IMR-90 (cell line): Measurements from ENCODE around the gene PTPN4. TPM values are rescaled to one million over a fixed set of nuclear protein-coding genes. Genes with fewer than 3 reads are reported as not detected.

Source experiments
- ATAC-seq: fragments of 200-7000 bp; cut with Tn5 transposase; 2 replicates; pipeline ENCODE4 v1.9.1; 2020; ENCODE audit warnings: low read depth, mild to moderate bottlenecking, moderate library complexity
- BruUV-seq: library from RNA; stranded (reverse); fragments of 400-500 nt; replicated peaks from 2 replicates; lab custom pipeline; 2021; lab: Mats Ljungman, UMichigan
- CTCF ChIA-PET: fragments of 300-600 bp; formaldehyde crosslinking; extraction: SDS; loops from one replicate; lab custom pipeline; 2021; ENCODE audit warnings: antibody characterized with exemption; lab: Yijun Ruan, JAX
- POLR2A ChIA-PET: fragments of 300-600 bp; sonication (Branson Sonifier 250); formaldehyde crosslinking; loops from one replicate; lab custom pipeline; 2022; ENCODE audit warnings: antibody characterized with exemption; ENCODE audit not compliant: unreplicated experiment; lab: Charles Lee
- DNase-seq: peaks from one replicate; pipeline ENCODE4 v3.0.0; 2013
- H2AFZ ChIP-seq: replicated peaks from 2 replicates; pipeline ENCODE3; 2013; ENCODE audit warnings: low read length, mild to moderate bottlenecking; ENCODE audit not compliant: poor library complexity
- H2AK5ac ChIP-seq: 2 replicates; pipeline ENCODE4 v1.6.1; 2013; ENCODE audit warnings: low read depth, low read length, inconsistent platforms
- H2AK9ac ChIP-seq: replicated peaks from 2 replicates; pipeline ENCODE3; 2013; ENCODE audit warnings: mild to moderate bottlenecking, low read depth, low read length, moderate library complexity; ENCODE audit not compliant: poor library complexity
- H2BK120ac ChIP-seq: 2 replicates; pipeline ENCODE4 v1.6.1; 2013; ENCODE audit warnings: low read depth, low read length, inconsistent platforms
- H2BK15ac ChIP-seq: 3 replicates; pipeline ENCODE4 v1.6.1; 2013; ENCODE audit warnings: low read depth, low read length, inconsistent platforms
- H2BK20ac ChIP-seq: 2 replicates; pipeline ENCODE4 v1.6.1; 2013; ENCODE audit warnings: low read depth, mild to moderate bottlenecking, inconsistent platforms, low read length, moderate library complexity
- H2BK5ac ChIP-seq: 2 replicates; pipeline ENCODE4 v1.6.1; 2013; ENCODE audit warnings: mild to moderate bottlenecking, low read depth, low read length, inconsistent platforms; ENCODE audit not compliant: poor library complexity, severe bottlenecking
- H3K14ac ChIP-seq: replicated peaks from 2 replicates; pipeline ENCODE4 v1.6.1; 2013; ENCODE audit warnings: low read depth, low read length, inconsistent platforms
- H3K18ac ChIP-seq: 2 replicates; pipeline ENCODE4 v1.6.1; 2013; ENCODE audit warnings: low read depth, low read length, control low read depth
- H3K23ac ChIP-seq: 2 replicates; pipeline ENCODE4 v1.6.1; 2013; ENCODE audit warnings: low read depth, low read length, inconsistent platforms
- H3K27ac ChIP-seq: 2 replicates; pipeline ENCODE4 v1.5.1; 2013; ENCODE audit warnings: mild to moderate bottlenecking, control low read depth, low read length; ENCODE audit not compliant: insufficient read depth
- H3K27me3 ChIP-seq: 2 replicates; pipeline ENCODE4 v1.6.1; 2013; ENCODE audit warnings: low read length; ENCODE audit not compliant: control insufficient read depth, insufficient read depth
- H3K36me3 ChIP-seq: 2 replicates; pipeline ENCODE4 v1.6.1; 2013; ENCODE audit warnings: low read length, mixed read lengths; ENCODE audit not compliant: control insufficient read depth, insufficient read depth
- H3K4ac ChIP-seq: 2 replicates; pipeline ENCODE4 v1.6.1; 2013; ENCODE audit warnings: low read depth, low read length, inconsistent platforms
- H3K4me1 ChIP-seq: 2 replicates; pipeline ENCODE4 v1.6.1; 2013; ENCODE audit warnings: low read length, mixed read lengths; ENCODE audit not compliant: control insufficient read depth, insufficient read depth
- H3K4me2 ChIP-seq: 2 replicates; pipeline ENCODE4 v1.6.1; 2013; ENCODE audit warnings: low read depth, mild to moderate bottlenecking, control low read depth, low read length, moderate library complexity
- H3K4me3 ChIP-seq: 2 replicates; pipeline ENCODE4 v1.5.1; 2013; ENCODE audit warnings: low read depth, mild to moderate bottlenecking, control low read depth, low read length, moderate library complexity; ENCODE audit not compliant: insufficient read depth
- H3K56ac ChIP-seq: 2 replicates; pipeline ENCODE4 v1.6.1; 2013; ENCODE audit warnings: low read length, inconsistent platforms; ENCODE audit not compliant: insufficient read depth; ENCODE audit errors: extremely low read depth
- H3K79me1 ChIP-seq, 2 experiments: 2 replicates each; pipeline ENCODE4 v1.6.1; 2013; ENCODE audit warnings: low read length in 2 of 2, inconsistent platforms in 1 of 2, low read depth in 1 of 2
- H3K9ac ChIP-seq: 2 replicates; pipeline ENCODE4 v1.6.1; 2013; ENCODE audit warnings: low read depth, low read length, control low read depth
- H3K9me1 ChIP-seq: 2 replicates; pipeline ENCODE4 v1.6.1; 2013; ENCODE audit warnings: low read length, inconsistent platforms; ENCODE audit not compliant: insufficient read depth
- H3K9me3 ChIP-seq: 2 replicates; pipeline ENCODE4 v1.6.1; 2013; ENCODE audit warnings: low read length; ENCODE audit not compliant: control insufficient read depth, insufficient read depth
- H4K20me1 ChIP-seq: 2 replicates; pipeline ENCODE4 v1.6.1; 2013; ENCODE audit warnings: low read length, inconsistent platforms; ENCODE audit not compliant: insufficient read depth
- H4K5ac ChIP-seq: 2 replicates; pipeline ENCODE4 v1.6.1; 2013; ENCODE audit warnings: mild to moderate bottlenecking, low read depth, low read length, control low read depth
- H4K8ac ChIP-seq, 2 experiments: 2 replicates each; pipeline ENCODE4 v1.6.1; 2013; ENCODE audit warnings: low read depth in 2 of 2, low read length in 2 of 2, control low read depth in 1 of 2, inconsistent platforms in 1 of 2
- H4K91ac ChIP-seq: 2 replicates; pipeline ENCODE4 v1.6.1; 2013; ENCODE audit warnings: low read depth, low read length, inconsistent platforms; ENCODE audit not compliant: insufficient read depth
- ELK1 ChIP-seq: fragments of 150-350 bp; IDR thresholded peaks from 2 replicates; pipeline ENCODE4 v1.6.1; 2016; ENCODE audit warnings: low read depth, mild to moderate bottlenecking, low read length, moderate library complexity, borderline replicate concordance
- NFE2L2 ChIP-seq: fragments of 150-350 bp; IDR thresholded peaks from 2 replicates; pipeline ENCODE4 v1.6.1; 2016; ENCODE audit warnings: low read depth, mild to moderate bottlenecking, low read length
- POLR2A ChIP-seq: IDR thresholded peaks from 2 replicates; pipeline ENCODE4 v1.6.1; 2012; ENCODE audit warnings: mild to moderate bottlenecking, low read depth, low read length
- RCOR1 ChIP-seq: IDR thresholded peaks from 2 replicates; pipeline ENCODE4 v1.6.1; 2012; ENCODE audit warnings: mild to moderate bottlenecking, low read length, improper control_type of control experiment; ENCODE audit not compliant: insufficient replicate concordance
- USF2 ChIP-seq: fragments of 150-350 bp; IDR thresholded peaks from 2 replicates; pipeline ENCODE4 v1.6.1; 2017; ENCODE audit warnings: mild to moderate bottlenecking, antibody characterized with exemption, low read length, low read depth
- WGBS, 2 experiments: methylation state at CpG; one replicate each; pipeline versions ENCODE4 v1.1.5 to v1.1.7; 2013; ENCODE audit warnings: missing lambda C conversion rate in 2 of 2; ENCODE audit not compliant: insufficient read length in 1 of 2; ENCODE audit errors: extremely low coverage in 2 of 2; 5-methylcytosine and 5-hydroxymethylcytosine counted together
- dilution Hi-C: fragments of 300-500 bp; cut with HindIII; formaldehyde crosslinking; loops from one replicate; pipeline ENCODE4 v1.14.3; 2018; ENCODE audit warnings: low sequenced_read_pairs; ENCODE audit not compliant: unreplicated experiment
- in situ Hi-C: fragments of 300-500 bp; cut with MboI; formaldehyde crosslinking; loops from 3 replicates; pipeline ENCODE4 v1.14.3; 2019; ENCODE audit warnings: low sequenced_read_pairs, inconsistent platforms, mixed read lengths
- intact Hi-C: fragments of 100-400 bp; cut with micrococcal nuclease; formaldehyde crosslinking; loops from 2 replicates; pipeline ENCODE4 v1.10.0; 2022
- polyA plus RNA-seq, 3 experiments: library from polyadenylated mRNA; depleted of rRNA; stranded (reverse); fragments of >200 nt; gene quantifications; 2 replicates each; pipeline ENCODE4 v1.2.3, GENCODE V29; 2012; ENCODE audit warnings: low replicate concordance in 1 of 3
- total RNA-seq: library from RNA; depleted of rRNA; stranded (reverse); fragments of >200 nt; gene quantifications from 2 replicates; pipeline ENCODE4 v1.2.3, GENCODE V29; 2012

The PTPN4 gene
- total and polyA plus RNA-seq, 2 of the 4 experiments (the other 2 are of a cell fraction) = 2.9 to 19.2 TPM

- no peak overlapping the region for H4K91ac ChIP-seq
- H3K9ac ChIP-seq = no peak overlapping the region
- intact Hi-C loops (no loop called here), in situ Hi-C loops (no loop called here), dilution Hi-C loops (no loop called here)
- no peak overlapping the region for H3K27ac ChIP-seq
- no TSS peak for BruUV-seq
- H3K79me1 ChIP-seq = peaks cover 0 to 3% of the 10 kb centered on the region in 2 experiments; a peak in 2 of 4 replicates
- CTCF ChIA-PET = interaction anchor here (0.6 kb wide), 1 partner anchor 67 kb away, joined by 3 read pairs; no protein-coding TSS in a partner anchor
- peaks cover 2% of the 10 kb centered on the region; the same call in 1 of the 2 replicates for H3K9me3 ChIP-seq
- no peak overlapping the region for H4K8ac ChIP-seq
- H2AK5ac ChIP-seq = no peak overlapping the region
- H3K27me3 ChIP-seq = no peaks in the 10 kb centered on the region
- no peaks in the 10 kb centered on the region; the same call in 1 of the 2 replicates for H3K9me1 ChIP-seq
- H3K4me1 ChIP-seq = peaks cover 4% of the 10 kb centered on the region
- H2AK9ac ChIP-seq = no peak overlapping the region
- no peak for TF ChIP-seq RCOR1
- TF ChIP-seq ELK1 = no peak
- no peak for TF ChIP-seq NFE2L2
- TF ChIP-seq POLR2A = no peak
- TF ChIP-seq USF2 = no peak
- H2BK120ac ChIP-seq = no peak overlapping the region
- H3K4me3 ChIP-seq = no peak overlapping the region
- no peak overlapping the region for H2BK5ac ChIP-seq
- no peak overlapping the region for H4K5ac ChIP-seq
- H3K18ac ChIP-seq = no peak overlapping the region
- ATAC-seq (peak; percentile 43), DNase-seq (peak; percentile 47)
- no CpG with 5 or more reads among the region's 5 CpGs for WGBS, 2 experiments
- no peak overlapping the region for H2BK20ac ChIP-seq
- H3K56ac ChIP-seq = no peak overlapping the region
- no peak overlapping the region for H3K23ac ChIP-seq
- no peak overlapping the region for H3K4ac ChIP-seq
- POLR2A ChIA-PET = no interaction called here
- no peaks in the 10 kb centered on the region for H4K20me1 ChIP-seq
- H3K14ac ChIP-seq = no peak overlapping the region
- no peak overlapping the region for H3K4me2 ChIP-seq
- H2BK15ac ChIP-seq = no peak overlapping the region
- no peak overlapping the region for H2AFZ ChIP-seq
- no peaks in the 10 kb centered on the region for H3K36me3 ChIP-seq
These were observed 68.3 kb downstream of the PTPN4 start for GRCh38 chr2:119827866-119828507.
